Activated CD8-positive, alpha-beta memory T cell treated with anti-CD3 and anti-CD28 coated beads, Interleukin-2, amount 50 U/mL, for 24 hours (primary cell): Measurements from ENCODE around the gene CD164L2.

Source experiments
- DNase-seq: peaks from one replicate; pipeline ENCODE4 v3.0.0-alpha.2; 2020; ENCODE audit errors: extremely low read depth

The CD164L2 gene

GRCh38 chr1:27346991-27347624 is 36.0 kb downstream of the CD164L2 start:
- DNase-seq, result no peak

- DNase-seq, result no peak
Observed at GRCh38 chr1:27346357-27346756, 36.8 kb downstream of the CD164L2 start.

GRCh38 chr1:27345272-27345671 is 37.9 kb downstream of the CD164L2 start:
- no peak for DNase-seq

GRCh38 chr1:27343639-27344025 is 39.5 kb downstream of the CD164L2 start:
- DNase-seq, result no peak

- DNase-seq, result peak; percentile 35
Observed at GRCh38 chr1:27342778-27343638, 40.1 kb downstream of the CD164L2 start.

- DNase-seq, result no peak
Observed at GRCh38 chr1:27342391-27342777, 40.7 kb downstream of the CD164L2 start.

GRCh38 chr1:27341525-27342252 is 41.4 kb downstream of the CD164L2 start, which contains the start of gene SYTL1:
TSS of gene SYTL1 (plus strand) at chr1:27342022. CDS start at chr1:27345335, 3,313 bp downstream.
- DNase-seq, result no peak

- DNase-seq, result no peak
Observed at GRCh38 chr1:27339213-27339612, 43.9 kb downstream of the CD164L2 start.

GRCh38 chr1:27338751-27339150 is 44.4 kb downstream of the CD164L2 start:
- no peak for DNase-seq

- DNase-seq, result no peak
Observed at GRCh38 chr1:27336756-27337155, 46.4 kb downstream of the CD164L2 start.

- no peak for DNase-seq
Observed at GRCh38 chr1:27335506-27336422, 47.4 kb downstream of the CD164L2 start.

GRCh38 chr1:27333717-27334279 is 49.3 kb downstream of the CD164L2 start:
- no peak for DNase-seq

GRCh38 chr1:27332536-27333281 is 50.4 kb downstream of the CD164L2 start:
- DNase-seq, result no peak

- no peak for DNase-seq
Observed at GRCh38 chr1:27331922-27332321, 51.2 kb downstream of the CD164L2 start.

- DNase-seq, result no peak
Observed at GRCh38 chr1:27331426-27331825, 51.7 kb downstream of the CD164L2 start.

GRCh38 chr1:27330786-27331185 is 52.3 kb downstream of the CD164L2 start:
- DNase-seq, result no peak
